Bronchial epithelial cell (primary cell): ENCODE results near the gene HOXA4. TPM values are rescaled to one million over a fixed set of nuclear protein-coding genes. Genes with fewer than 3 reads are reported as not detected.

Source experiments
- DNase-seq: peaks from one replicate; pipeline ENCODE4 v3.0.0-alpha.2; 2010; ENCODE audit warnings: low read depth
- FAIRE-seq: peaks from 2 replicates; lab custom pipeline; 2011; peaks lifted over from hg19 to GRCh38; lab: Jason Lieb, UNC
- H3K27me3 ChIP-seq: 2 replicates; pipeline ENCODE4 v1.5.1; 2011; ENCODE audit warnings: low read length; ENCODE audit not compliant: control insufficient read depth, insufficient read depth
- H3K36me3 ChIP-seq: 2 replicates; pipeline ENCODE4 v1.5.1; 2011; ENCODE audit warnings: low read length; ENCODE audit not compliant: control insufficient read depth, insufficient read depth
- H3K4me3 ChIP-seq: 2 replicates; pipeline ENCODE4 v1.5.1; 2011; ENCODE audit warnings: mild to moderate bottlenecking, low read depth, low read length, control low read depth
- CTCF ChIP-seq: IDR thresholded peaks from 2 replicates; pipeline ENCODE4 v1.5.1; 2011; ENCODE audit warnings: mild to moderate bottlenecking, moderate library complexity, low read length, control low read depth, inconsistent platforms; ENCODE audit not compliant: insufficient read depth, severe bottlenecking
- total RNA-seq: library from RNA; depleted of rRNA; stranded (reverse); fragments of >200 nt; gene quantifications from 2 replicates; pipeline ENCODE4 v1.2.1, GENCODE V29; 2014

Gene HOXA4
- total RNA-seq, 1 donor from 2014 or later = not detected

- no peak for TF ChIP-seq CTCF
- no peak for DNase-seq
- no peak overlapping the region for H3K4me3 ChIP-seq
- H3K27me3 ChIP-seq = peaks cover 83% of the 10 kb centered on the region
- no peaks in the 10 kb centered on the region for H3K36me3 ChIP-seq
- FAIRE-seq = no peak
Measured at GRCh38 chr7:27170426-27171324, 40.1 kb upstream of the HOXA4 start.

- H3K36me3 ChIP-seq = no peaks in the 10 kb centered on the region
- FAIRE-seq (no peak), DNase-seq (no peak)
- H3K4me3 ChIP-seq = no peak overlapping the region
- no peak for TF ChIP-seq CTCF
- peaks cover 83% of the 10 kb centered on the region for H3K27me3 ChIP-seq
Measured at GRCh38 chr7:27169658-27170425, 39.3 kb upstream of the HOXA4 start.

- peaks cover 87% of the 10 kb centered on the region for H3K27me3 ChIP-seq
- DNase-seq (no peak), FAIRE-seq (no peak)
- H3K4me3 ChIP-seq = no peak overlapping the region
- no peaks in the 10 kb centered on the region for H3K36me3 ChIP-seq
- TF ChIP-seq CTCF = no peak
Measured at GRCh38 chr7:27168265-27168947, 37.8 kb upstream of the HOXA4 start.

GRCh38 chr7:27167916-27168264 is 37.3 kb upstream of the HOXA4 start:
- FAIRE-seq (no peak), DNase-seq (no peak)
- Histone ChIP-seq H3K27me3 (peaks cover 86% of the 10 kb centered on the region), H3K4me3 (no peak overlapping the region), H3K36me3 (no peaks in the 10 kb centered on the region)
- TF ChIP-seq CTCF = no peak

GRCh38 chr7:27166531-27167505 is 36.3 kb upstream of the HOXA4 start:
- Histone ChIP-seq H3K36me3 (no peaks in the 10 kb centered on the region), H3K27me3 (peaks cover 79% of the 10 kb centered on the region), H3K4me3 (no peak overlapping the region)
- FAIRE-seq (no peak), DNase-seq (no peak)
- TF ChIP-seq CTCF = no peak
